Astrocyte (in vitro differentiated cells and primary cell): ENCODE measurements around the gene RNF169.

ENCODE experiments used
- CTCF ChIP-seq: IDR thresholded peaks from 2 replicates; pipeline ENCODE4 v1.5.1; 2011; ENCODE audit warnings: low read depth, mild to moderate bottlenecking, inconsistent platforms, low read length, moderate library complexity; ENCODE audit not compliant: insufficient read depth
- EZH2 ChIP-seq: IDR thresholded peaks from 2 replicates; pipeline ENCODE4 v1.6.1; 2012; ENCODE audit warnings: mild to moderate bottlenecking, low read length, inconsistent platforms; ENCODE audit not compliant: insufficient read depth

DNA sequence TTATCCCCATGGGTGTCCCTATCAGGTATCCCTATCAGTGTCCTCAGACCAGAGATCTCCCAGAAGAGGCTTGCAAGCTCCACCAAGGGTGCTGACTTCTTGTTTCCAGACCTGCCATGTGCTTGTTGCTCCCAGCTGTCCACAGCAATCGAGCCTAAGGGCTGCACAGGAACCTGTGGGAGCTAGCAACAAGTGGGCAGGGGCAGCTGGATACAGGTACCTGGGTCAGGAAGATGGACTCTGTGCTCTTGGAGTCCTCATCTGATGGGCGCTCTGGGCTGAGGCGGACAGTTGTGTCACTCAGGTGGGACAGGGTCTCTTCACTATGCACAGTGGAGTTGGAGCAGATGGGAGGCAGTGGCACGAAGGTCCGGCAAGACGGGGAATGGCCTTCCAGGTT, 99.2 kb downstream of the RNF169 start:
- TF ChIP-seq CTCF (no peak), EZH2 (no peak)
